Motor neuron (in vitro differentiated cells): ENCODE results near the gene CORO7. TPM values are rescaled to one million over a fixed set of nuclear protein-coding genes. Genes with fewer than 3 reads are reported as not detected.

Source experiments
- ATAC-seq, 8 experiments: fragments of 200-7000 bp; cut with Tn5 transposase; replicated peaks in 6 of 8; 2 replicates each; pipeline ENCODE4 v1.8.0; 2021; ENCODE audit warnings: mild to moderate bottlenecking in 8 of 8, moderate library complexity in 8 of 8
- H3K27ac ChIP-seq, 2 donors: fragments of 250-450 bp; sonication (Bioruptor Pico); 2 replicates each; pipeline ENCODE4 v1.9.0; 2021; ENCODE audit warnings: antibody characterized with exemption in 2 of 2, mild to moderate bottlenecking in 2 of 2, moderate library complexity in 1 of 2
- H3K4me1 ChIP-seq, 2 donors: fragments of 250-450 bp; sonication (Bioruptor Pico); replicated peaks in 1 of 2; 2 replicates each; pipeline ENCODE4 v1.6.1; 2021; ENCODE audit warnings: antibody characterized with exemption in 2 of 2, mild to moderate bottlenecking in 2 of 2, moderate library complexity in 1 of 2
- H3K4me3 ChIP-seq, 5 donors: fragments of 250-450 bp; sonication (Bioruptor Pico); 2 replicates each; pipeline ENCODE4 v1.9.0; 2021; ENCODE audit warnings: antibody characterized with exemption in 5 of 5, mild to moderate bottlenecking in 5 of 5, moderate library complexity in 4 of 5
- WGBS, 10 experiments: fragments of 450-650 bp; shearing (Covaris generic); methylation state at CpG; one replicate each; pipeline ENCODE4 v1.0.0; 2022; 5-methylcytosine and 5-hydroxymethylcytosine counted together
- in situ Hi-C, 9 experiments: fragments of 400-800 bp; cut with MboI; loops; one replicate each; pipeline ENCODE4 v1.15.0; 2021; ENCODE audit warnings: low sequenced_read_pairs in 9 of 9, low pct_unique_long_range_greater_than_20kb in 2 of 9; ENCODE audit not compliant: unreplicated experiment in 9 of 9
- total RNA-seq, 8 experiments: library from RNA; unstranded; fragments of 300-600 nt; gene quantifications; 2 replicates each; pipeline versions ENCODE4 v1.2.3 to v1.2.4, GENCODE V29; 2022

CORO7 gene
- total RNA-seq: 10 to 100 TPM in 7 of 8 experiments, 1 to 10 TPM in 1; 6.0 to 30.1 (median 26.8) TPM

DNA sequence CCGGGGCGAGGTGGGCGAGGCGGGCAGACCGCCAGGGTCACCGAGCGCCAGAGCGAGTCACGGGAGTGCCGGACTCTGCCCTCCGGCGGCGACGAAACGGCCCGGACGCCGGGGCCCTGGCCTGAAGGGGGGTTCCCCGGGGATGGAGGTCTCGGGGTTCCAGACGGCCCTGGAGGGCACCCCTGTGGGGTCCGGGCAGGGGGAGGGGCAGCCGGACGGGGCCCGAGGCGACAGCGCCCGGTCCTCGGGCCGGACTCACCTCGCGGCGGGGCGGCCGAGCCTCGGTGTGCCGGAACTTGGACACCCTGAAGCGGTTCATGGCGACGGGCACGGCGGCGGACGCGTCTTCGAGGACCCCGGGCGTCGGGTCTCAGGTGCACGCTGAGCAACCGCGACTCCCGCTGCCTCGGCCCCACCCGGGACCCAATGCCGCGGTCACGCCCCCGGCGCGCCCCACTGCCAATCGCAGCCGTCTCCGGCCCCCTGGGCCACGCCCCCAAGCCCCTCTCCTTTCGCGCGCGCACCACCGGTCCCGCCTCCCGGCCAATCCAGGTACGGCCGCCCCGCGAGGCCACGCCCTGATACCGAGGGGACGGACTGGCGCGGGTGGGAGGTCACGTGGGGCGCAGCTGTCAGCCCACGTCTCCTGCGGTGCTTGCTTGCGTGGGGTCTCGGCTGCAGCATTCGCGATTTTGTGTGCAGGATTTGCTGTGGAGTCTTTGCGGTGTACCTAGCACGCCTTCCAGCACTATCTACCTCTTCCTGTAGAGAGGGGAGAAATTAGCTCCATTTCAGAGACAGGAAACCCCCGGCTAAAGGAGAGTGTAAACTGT lies at the start of gene CORO7:
Gene CORO7, minus strand, starts transcription at position 397 of the 833 bp plus-strand sequence. Its CDS starts 78 bp downstream, at position 319.
- Histone ChIP-seq H3K27ac (peak within 1 kb of the TSS; percentile 36 to 63), H3K4me1 (peaks cover 12 to 14% of the 10 kb centered on the region in 2 donors), H3K4me3 (peak within 1 kb of the TSS; percentile 62 to 83 (median 65))
- ATAC-seq: peak; percentile 76 to 97 (median 92)
- in situ Hi-C loops: loop anchor here in 1 of 9 experiments (10.0 kb wide), 1 partner anchor 62 kb away; the partner anchor contains the start of gene PAM16
- WGBS, 10 experiments: 0% methylated on average over 4 to 10 of the region's 92 CpGs; no CpG with 5 or more reads in 8 of the 10 experiments

DNA sequence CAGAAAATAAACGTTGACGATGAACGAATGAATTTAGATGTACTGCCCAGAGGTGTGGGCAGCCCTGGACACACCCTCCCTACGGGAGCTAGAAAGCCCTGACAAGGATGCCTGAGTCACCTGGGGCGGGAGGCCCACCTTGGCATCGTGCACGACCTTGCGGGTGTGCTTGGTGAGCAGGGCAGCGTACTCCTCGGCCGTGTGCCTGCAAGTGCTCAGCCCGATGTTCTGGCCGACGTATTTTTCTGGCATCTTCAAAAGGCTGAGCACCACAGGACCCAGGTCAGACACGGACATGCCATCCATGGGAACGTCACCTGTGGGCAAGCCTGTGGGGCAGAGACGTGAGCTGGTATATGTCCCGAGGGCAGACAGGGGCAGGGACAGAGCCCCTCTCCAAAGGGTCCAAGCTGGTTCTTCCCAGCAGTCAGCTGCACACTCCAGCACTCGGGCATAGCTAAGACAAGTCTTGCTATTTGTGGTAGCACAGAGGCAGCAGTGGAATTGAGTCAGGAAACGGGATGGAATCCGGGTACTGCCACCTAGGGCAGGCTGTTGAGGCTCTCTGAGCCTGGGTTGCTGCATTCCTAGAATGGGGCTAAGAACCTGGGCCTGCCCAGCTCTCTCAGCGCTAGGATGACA lies 47.2 kb upstream of the CORO7 start:
- Histone ChIP-seq H3K27ac (no peak overlapping the region), H3K4me3 (no peak overlapping the region), H3K4me1 (peaks cover 12 to 13% of the 10 kb centered on the region in 2 donors)
- 60 to 100% (median 87%) methylated on average over 1 to 11 of the region's 22 CpGs; no CpG with 5 or more reads in 4 of the 10 experiments for WGBS, 10 experiments
- ATAC-seq: no peak
- in situ Hi-C loops: no loop called here

DNA sequence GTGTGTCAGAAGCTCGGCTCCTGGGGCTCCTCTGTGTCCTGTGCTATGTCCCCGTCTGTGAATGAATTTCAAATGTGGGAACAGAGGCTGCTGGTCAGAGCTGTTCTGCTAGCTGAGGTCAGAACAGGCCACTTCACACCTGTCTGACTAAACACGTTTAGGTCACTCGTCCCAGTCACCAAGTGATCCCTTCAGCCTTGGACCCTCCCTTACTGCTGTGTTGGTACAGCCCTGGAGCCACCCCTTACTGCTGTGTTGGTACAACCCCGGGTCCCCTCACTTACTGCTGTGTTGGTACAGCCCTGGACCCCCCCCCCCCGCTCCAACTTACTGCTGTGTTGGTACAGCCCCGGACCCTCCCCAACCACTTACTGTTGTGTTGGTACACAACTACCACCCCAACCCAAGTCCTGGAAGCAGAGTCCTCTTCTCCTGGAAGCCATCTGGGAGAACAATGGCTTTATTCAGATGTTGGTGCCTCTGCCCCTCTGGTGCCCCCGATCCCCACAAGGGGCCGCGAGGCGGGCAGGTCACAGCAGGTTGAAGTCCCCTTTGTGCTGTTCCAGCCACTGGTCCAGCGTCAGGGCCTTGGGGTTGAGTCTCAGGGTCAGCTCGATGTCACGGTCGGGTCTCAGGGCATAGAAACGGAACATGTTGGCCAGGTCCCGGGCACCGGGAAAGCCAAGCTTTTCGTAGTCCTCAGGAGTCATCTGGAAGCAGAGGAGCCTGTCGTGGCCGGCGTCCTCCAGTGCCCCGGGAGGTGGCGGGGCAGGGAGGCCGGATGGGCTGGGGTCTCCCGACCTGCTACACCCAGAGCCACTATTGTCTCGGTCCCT lies 45.1 kb upstream of the CORO7 start:
- WGBS, 10 experiments: 12 to 100% (median 70%) methylated on average over 1 to 12 of the region's 27 CpGs; no CpG with 5 or more reads in 2 of the 10 experiments
- Histone ChIP-seq H3K4me3 (no peak overlapping the region), H3K4me1 (peaks cover 12 to 13% of the 10 kb centered on the region in 2 donors), H3K27ac (peak overlapping the region; percentile 49 to 64)
- in situ Hi-C loops: no loop called here
- ATAC-seq: peak; percentile 54 to 93 (median 80)

GRCh38 chr16:4460936-4461249 lies 44.5 kb upstream of the CORO7 start:
- in situ Hi-C loops: no loop called here
- Histone ChIP-seq H3K4me1 (peaks cover 12 to 13% of the 10 kb centered on the region in 2 donors), H3K4me3 (no peak overlapping the region), H3K27ac (peak overlapping the region in 1 of 2 donors; percentile 4)
- ATAC-seq: peak in 1 of 8 experiments; percentile 62
- 57 to 100% (median 100%) methylated on average over 1 of the region's 5 CpGs; no CpG with 5 or more reads in 7 of the 10 experiments for WGBS, 10 experiments

- Histone ChIP-seq H3K4me3 (no peak overlapping the region), H3K4me1 (peaks cover 6 to 9% of the 10 kb centered on the region in 2 donors)
- no peak for ATAC-seq
These were observed 39.6 kb upstream of the CORO7 start for GRCh38 chr16:4455951-4456350.

DNA sequence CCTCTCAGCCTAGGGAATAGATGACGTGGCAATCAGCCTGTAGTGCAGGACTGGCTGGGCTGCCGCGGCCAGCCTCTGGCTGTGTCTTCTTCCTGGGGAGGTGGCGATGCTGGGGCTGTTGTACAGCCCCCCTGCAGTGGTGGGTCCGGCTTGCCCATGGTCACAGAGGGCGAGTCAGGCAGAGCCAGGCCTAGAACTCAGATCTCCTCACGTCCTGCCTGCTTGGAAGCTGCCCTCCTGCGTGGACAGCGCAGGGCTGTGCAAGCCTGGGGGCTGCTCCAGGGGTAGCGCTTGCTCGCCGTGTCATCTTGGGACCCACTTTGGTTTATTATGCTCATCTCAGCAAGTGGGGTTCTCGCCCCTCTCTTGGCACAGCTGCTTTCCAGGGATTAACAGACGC lies 38.7 kb upstream of the CORO7 start:
- WGBS, 10 experiments: 91 to 100% (median 100%) methylated on average over 1 to 5 of the region's 14 CpGs; no CpG with 5 or more reads in 7 of the 10 experiments

More at GRCh38 chr16:4455951-4456350, 39.6 kb upstream of the CORO7 start:
- WGBS, 10 experiments: 73 to 93% (median 80%) methylated on average over 1 to 8 of the region's 10 CpGs; no CpG with 5 or more reads in 5 of the 10 experiments
- in situ Hi-C loops: no loop called here
- H3K27ac ChIP-seq: no peak overlapping the region

DNA sequence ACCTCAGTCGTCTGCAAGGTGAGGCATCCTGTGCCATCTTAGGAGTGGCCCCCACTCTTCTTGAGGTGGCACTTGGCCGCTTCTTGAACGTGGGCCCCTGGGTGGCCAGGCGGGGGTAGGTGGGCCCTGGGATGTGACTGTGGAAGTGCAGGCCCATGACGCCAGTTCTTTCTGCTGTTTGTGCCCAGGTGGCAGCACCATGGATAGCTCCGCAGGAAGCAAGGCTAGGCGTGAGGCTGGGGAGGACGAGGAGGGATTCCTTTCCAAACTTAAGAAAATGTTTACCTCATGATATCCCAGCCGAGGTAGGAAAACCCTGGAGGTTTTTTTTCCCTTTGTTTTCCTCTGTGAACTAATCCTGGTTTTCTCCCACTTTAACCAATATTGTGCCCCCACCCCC lies 38.2 kb upstream of the CORO7 start:
- Histone ChIP-seq H3K4me3 (no peak overlapping the region), H3K4me1 (peaks cover 11% of the 10 kb centered on the region in 2 donors), H3K27ac (no peak overlapping the region)
- in situ Hi-C loops: no loop called here
- WGBS, 10 experiments: 87 to 100% (median 91%) methylated on average over 1 to 6 of the region's 9 CpGs; no CpG with 5 or more reads in 7 of the 10 experiments
- ATAC-seq: no peak

More for the DNA sequence above, 38.7 kb upstream of the CORO7 start:
- Histone ChIP-seq H3K27ac (no peak overlapping the region), H3K4me3 (no peak overlapping the region), H3K4me1 (peaks cover 11% of the 10 kb centered on the region in 2 donors)
- ATAC-seq: no peak
- in situ Hi-C loops: no loop called here

DNA sequence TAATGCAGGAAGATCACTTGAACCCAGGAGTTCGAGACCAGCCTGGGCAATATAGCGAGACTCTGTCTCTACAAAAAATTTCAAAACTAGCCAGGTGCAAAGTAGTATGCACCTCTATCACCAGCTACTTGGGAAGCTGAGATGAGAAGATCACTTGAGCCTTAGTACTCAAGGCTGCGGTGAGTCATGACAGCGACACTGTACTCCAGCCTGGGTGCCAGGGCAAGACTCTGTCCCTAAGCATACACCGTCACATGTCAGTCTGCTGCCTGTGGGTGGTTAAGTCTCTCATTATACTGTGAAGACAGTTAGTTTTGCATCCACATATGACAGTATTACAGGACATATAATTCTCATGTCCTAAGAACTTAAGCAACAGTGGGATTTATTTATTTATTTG lies 36.3 kb upstream of the CORO7 start:
- Histone ChIP-seq H3K4me1 (peaks cover 11% of the 10 kb centered on the region in 2 donors), H3K27ac (no peak overlapping the region), H3K4me3 (no peak overlapping the region)
- ATAC-seq: no peak
- in situ Hi-C loops: no loop called here
- 90 to 100% (median 95%) methylated on average over 2 to 5 of the region's 5 CpGs; no CpG with 5 or more reads in 6 of the 10 experiments for WGBS, 10 experiments

- H3K4me1 ChIP-seq: peaks cover 11% of the 10 kb centered on the region in 2 donors
- H3K4me3 ChIP-seq: no peak overlapping the region
- H3K27ac ChIP-seq: peak overlapping the region; percentile 77 to 83
- 67 to 87% (median 76%) methylated on average over 3 to 9 of the region's 14 CpGs; no CpG with 5 or more reads in 4 of the 10 experiments for WGBS, 10 experiments
- peak in 6 of 8 experiments; percentile 41 to 90 (median 71) for ATAC-seq
- in situ Hi-C loops: no loop called here
These were observed 34.6 kb upstream of the CORO7 start for GRCh38 chr16:4450931-4451519.

GRCh38 chr16:4450430-4450829 lies 34.0 kb upstream of the CORO7 start:
- peak in 5 of 8 experiments; percentile 8 to 33 (median 17) for ATAC-seq
- peak overlapping the region; percentile 77 to 83 for H3K27ac ChIP-seq
- 57 to 100% (median 94%) methylated on average over 1 to 9 of the region's 14 CpGs; no CpG with 5 or more reads in 5 of the 10 experiments for WGBS, 10 experiments
- peaks cover 11% of the 10 kb centered on the region in 2 donors for H3K4me1 ChIP-seq
- no peak overlapping the region for H3K4me3 ChIP-seq
- in situ Hi-C loops: no loop called here

DNA sequence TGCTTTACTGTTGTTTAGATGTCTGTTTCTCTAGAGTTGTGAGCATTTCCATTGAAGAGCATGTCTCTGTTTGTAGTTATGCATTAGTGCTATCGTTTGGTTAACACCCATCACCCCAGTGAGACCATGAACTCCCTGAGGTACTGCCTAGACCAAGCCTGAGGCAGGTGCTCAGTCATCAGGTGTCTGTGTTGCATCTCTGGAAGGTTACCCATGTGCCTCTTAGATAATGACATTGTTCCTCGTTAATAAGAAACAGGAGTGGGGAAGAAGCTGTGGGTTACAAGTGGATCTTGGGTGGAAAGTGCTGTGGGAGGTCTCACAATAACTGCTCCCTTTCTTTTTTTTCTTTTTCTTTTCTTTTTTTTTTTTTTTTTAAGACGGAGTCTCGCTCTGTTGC lies 27.6 kb upstream of the CORO7 start:
- in situ Hi-C loops: no loop called here
- no peaks in the 10 kb centered on the region for H3K4me1 ChIP-seq
- no peak overlapping the region for H3K27ac ChIP-seq
- no peak for ATAC-seq
- WGBS, 10 experiments: 67 to 100% (median 85%) methylated on average over 1 to 4 of the region's 4 CpGs; no CpG with 5 or more reads in 3 of the 10 experiments
- H3K4me3 ChIP-seq: no peak overlapping the region

DNA sequence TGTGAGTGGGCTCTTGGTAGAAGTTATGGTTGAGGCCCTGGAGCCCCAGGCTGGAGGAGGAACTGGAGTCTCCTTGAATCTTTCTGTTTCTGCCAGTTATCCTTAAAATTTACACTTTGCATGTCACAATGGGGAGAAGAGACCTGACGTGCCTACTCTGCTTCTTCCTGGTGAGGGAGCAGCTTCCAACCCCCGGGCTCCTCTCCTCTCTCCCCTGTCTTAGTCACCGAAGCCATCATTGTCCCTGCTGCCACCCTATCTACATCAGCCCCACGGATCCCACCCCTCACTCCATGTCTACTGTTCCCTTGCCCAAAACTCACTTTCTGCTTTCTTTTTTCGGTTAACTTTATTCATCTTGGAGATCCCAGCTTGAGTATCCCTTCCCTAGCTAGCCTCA lies 26.9 kb upstream of the CORO7 start:
- ATAC-seq: no peak
- Histone ChIP-seq H3K4me1 (no peaks in the 10 kb centered on the region), H3K27ac (no peak overlapping the region), H3K4me3 (no peak overlapping the region)
- WGBS, 10 experiments: 0 to 100% (median 72%) methylated on average over 1 to 5 of the region's 5 CpGs; no CpG with 5 or more reads in 1 of the 10 experiments
- in situ Hi-C loops: no loop called here
